GM12892 (cell line): ENCODE data around the gene NFIB. TPM values are rescaled to one million over a fixed set of nuclear protein-coding genes. Genes with fewer than 3 reads are reported as not detected.

Experiments
- DNase-seq: peaks from one replicate; pipeline ENCODE4 v3.0.0; 2011; ENCODE audit not compliant: insufficient read length
- FAIRE-seq: peaks from 2 replicates; lab custom pipeline; 2011; peaks lifted over from hg19 to GRCh38; lab: Jason Lieb, UNC
- POLR2A ChIP-seq: IDR thresholded peaks from 2 replicates; pipeline ENCODE4 v1.6.1; 2011; ENCODE audit warnings: low read depth, low read length, control low read depth
- POLR2AphosphoS5 ChIP-seq: IDR thresholded peaks from 2 replicates; pipeline ENCODE4 v1.6.1; 2011; ENCODE audit warnings: low read depth, low read length, control low read depth
- TAF1 ChIP-seq: IDR thresholded peaks from 2 replicates; pipeline ENCODE4 v1.6.1; 2011; ENCODE audit warnings: low read depth, mild to moderate bottlenecking, control low read depth, low read length, borderline replicate concordance
- polyA plus RNA-seq: library from polyadenylated mRNA; unstranded; fragments of >200 nt; gene quantifications from one replicate; pipeline ENCODE4 v1.2.1, GENCODE V29; 2012; ENCODE audit warnings: missing spikeins, inconsistent platforms; ENCODE audit not compliant: missing spikeins

NFIB gene
- not detected for polyA plus RNA-seq

- FAIRE-seq (no peak), DNase-seq (no peak)
These were observed at the start of gene NFIB for GRCh38 chr9:14313951-14314423. TSS of gene NFIB (minus strand) at chr9:14314141. CDS start at chr9:14313511, 630 bp downstream.

GRCh38 chr9:14362175-14362574 lies 48.2 kb upstream of the NFIB start:
- FAIRE-seq (no peak), DNase-seq (no peak)
- TF ChIP-seq TAF1 (no peak), POLR2AphosphoS5 (no peak)

More at GRCh38 chr9:14313951-14314423, at the start of gene NFIB:
- no peak for TF ChIP-seq TAF1
- TF ChIP-seq POLR2A, result no peak
- TF ChIP-seq POLR2AphosphoS5, result no peak

GRCh38 chr9:14361074-14361473 lies 47.1 kb upstream of the NFIB start:
- FAIRE-seq, result no peak
- no peak for DNase-seq
- TF ChIP-seq TAF1, result no peak
- no peak for TF ChIP-seq POLR2A
- no peak for TF ChIP-seq POLR2AphosphoS5

GRCh38 chr9:14358523-14358922 lies 44.6 kb upstream of the NFIB start:
- no peak for FAIRE-seq
- no peak for DNase-seq
- TF ChIP-seq TAF1 (no peak), POLR2A (no peak), POLR2AphosphoS5 (no peak)

- FAIRE-seq (no peak), DNase-seq (no peak)
- TF ChIP-seq POLR2A (no peak), POLR2AphosphoS5 (no peak), TAF1 (no peak)
These were observed 42.7 kb upstream of the NFIB start for GRCh38 chr9:14356351-14357265.

- FAIRE-seq (no peak), DNase-seq (no peak)
- no peak for TF ChIP-seq POLR2AphosphoS5
These were observed 40.3 kb upstream of the NFIB start for GRCh38 chr9:14354201-14354600.

GRCh38 chr9:14353222-14354056 lies 39.5 kb upstream of the NFIB start:
- no peak for TF ChIP-seq POLR2A
- TF ChIP-seq TAF1, result no peak
- no peak for TF ChIP-seq POLR2AphosphoS5
- DNase-seq (peak; percentile 45), FAIRE-seq (peak; percentile 72)

GRCh38 chr9:14352503-14352902 lies 38.6 kb upstream of the NFIB start:
- FAIRE-seq, result no peak
- DNase-seq, result no peak
- no peak for TF ChIP-seq TAF1
- TF ChIP-seq POLR2A, result no peak
- TF ChIP-seq POLR2AphosphoS5, result no peak

GRCh38 chr9:14351221-14351836 lies 37.4 kb upstream of the NFIB start:
- TF ChIP-seq POLR2AphosphoS5, result no peak
- no peak for TF ChIP-seq POLR2A
- TF ChIP-seq TAF1, result no peak
- no peak for FAIRE-seq
- no peak for DNase-seq

- FAIRE-seq (no peak), DNase-seq (no peak)
- TF ChIP-seq POLR2A (no peak), TAF1 (no peak), POLR2AphosphoS5 (no peak)
These were observed 36.8 kb upstream of the NFIB start for GRCh38 chr9:14350754-14351153.

- no peak for TF ChIP-seq POLR2A
- no peak for TF ChIP-seq POLR2AphosphoS5
- TF ChIP-seq TAF1, result no peak
- no peak for FAIRE-seq
- no peak for DNase-seq
These were observed 36.4 kb upstream of the NFIB start for GRCh38 chr9:14350349-14350728.

GRCh38 chr9:14349447-14350348 lies 35.8 kb upstream of the NFIB start:
- FAIRE-seq (no peak), DNase-seq (no peak)
- TF ChIP-seq POLR2A (no peak), POLR2AphosphoS5 (no peak), TAF1 (no peak)

GRCh38 chr9:14349146-14349446 lies 35.2 kb upstream of the NFIB start:
- TF ChIP-seq POLR2AphosphoS5, result no peak
- no peak for TF ChIP-seq TAF1
- TF ChIP-seq POLR2A, result no peak
- FAIRE-seq, result no peak
- no peak for DNase-seq
